HG02763 (cell line): ENCODE results near the gene GRWD1.
"Not testable (repeated sequence)": the region's sequence is repeated elsewhere in the genome, so short reads cannot be mapped to it uniquely, and the experiment has no call there.

Experiments
- ATAC-seq: cut with Tn5 transposase; IDR thresholded peaks from one replicate; pipeline ENCODE4 v1.9.1; 2021; ENCODE audit warnings: mild to moderate bottlenecking, moderate library complexity; ENCODE audit not compliant: unreplicated experiment

The GRWD1 gene

GRCh38 chr19:48478339-48479256 is 32.8 kb downstream of the GRWD1 start:
- ATAC-seq = no peak

DNA sequence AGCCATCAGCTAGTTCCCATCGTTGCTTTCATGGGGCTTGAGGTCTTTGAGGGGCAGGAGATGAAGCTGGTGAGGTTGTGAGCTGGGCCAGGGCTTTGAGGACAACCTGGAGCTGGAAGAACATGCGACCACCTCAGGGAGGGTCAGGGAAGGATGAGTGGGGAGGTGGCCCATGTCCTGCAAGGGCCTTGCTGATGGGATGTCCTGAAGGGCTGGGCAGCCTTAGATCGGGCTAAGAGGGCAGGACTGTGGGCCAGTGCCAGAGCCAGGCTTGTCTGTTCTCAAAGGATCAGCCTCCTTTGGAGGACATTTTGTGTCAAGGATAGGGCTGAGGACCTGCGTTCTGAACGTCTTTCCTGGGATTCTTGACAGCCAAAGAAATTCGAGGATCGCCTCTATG is 33.9 kb downstream of the GRWD1 start:
- ATAC-seq = no peak

DNA sequence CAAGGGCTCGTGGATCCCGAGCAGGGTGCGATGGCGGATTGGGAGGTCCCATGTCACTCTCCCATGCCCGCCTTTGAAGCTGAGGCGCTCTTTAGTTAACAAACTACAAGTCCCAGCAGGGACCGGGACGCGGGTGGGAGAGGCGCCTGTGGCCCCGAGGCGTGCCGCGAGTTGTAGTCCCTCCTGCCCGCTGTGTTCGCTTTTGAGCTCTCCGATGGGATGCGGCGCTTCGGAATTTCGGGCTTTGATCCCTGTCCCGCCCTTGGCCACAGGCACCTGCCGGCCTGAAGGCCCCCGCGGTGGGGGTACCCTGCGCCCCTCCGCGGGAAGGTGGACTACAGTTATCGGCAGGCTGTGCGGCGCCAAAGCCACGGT is 34.4 kb downstream of the GRWD1 start:
- ATAC-seq = no peak

- ATAC-seq = no peak
These were observed 35.0 kb downstream of the GRWD1 start for GRCh38 chr19:48480558-48481500.

DNA sequence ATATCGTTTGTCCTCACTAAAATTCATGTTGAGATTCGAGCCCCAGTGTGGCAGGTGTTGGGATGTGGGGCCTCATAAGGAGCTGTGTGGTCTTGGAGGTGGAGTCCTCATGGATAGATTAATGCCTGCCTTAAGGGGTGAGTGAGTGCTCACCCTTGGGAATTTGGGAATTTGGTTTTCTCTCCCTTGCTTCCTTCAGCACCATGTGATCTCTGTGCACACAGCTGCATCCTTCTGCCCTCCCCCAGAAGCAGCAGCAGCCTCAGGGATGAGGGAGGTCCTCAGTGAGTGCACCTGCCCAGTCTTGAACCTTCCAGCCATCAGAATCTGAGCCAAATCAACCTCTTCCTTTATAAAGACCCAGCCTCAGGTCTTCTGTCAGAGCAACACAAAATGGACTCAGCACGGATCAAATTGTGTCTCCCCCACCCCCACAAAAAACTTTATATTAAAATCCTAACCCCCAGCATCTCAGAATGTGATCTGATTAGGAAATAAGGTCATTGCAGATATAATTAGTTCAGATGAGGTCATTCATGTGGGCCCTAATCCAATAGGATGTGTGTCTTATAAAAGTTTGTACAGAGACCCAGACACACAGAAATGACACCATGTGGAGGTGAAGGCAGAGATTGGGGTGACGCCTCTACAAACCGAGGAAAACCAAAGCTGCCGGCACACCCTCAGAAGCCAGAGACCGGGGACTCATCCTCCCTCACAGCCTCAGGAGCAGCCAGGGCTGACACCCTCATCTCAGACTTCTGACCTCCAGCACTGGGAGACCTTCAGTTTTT is 36.3 kb downstream of the GRWD1 start:
- no peak for ATAC-seq

GRCh38 chr19:48483301-48483700 is 37.5 kb downstream of the GRWD1 start:
- ATAC-seq = no peak

DNA sequence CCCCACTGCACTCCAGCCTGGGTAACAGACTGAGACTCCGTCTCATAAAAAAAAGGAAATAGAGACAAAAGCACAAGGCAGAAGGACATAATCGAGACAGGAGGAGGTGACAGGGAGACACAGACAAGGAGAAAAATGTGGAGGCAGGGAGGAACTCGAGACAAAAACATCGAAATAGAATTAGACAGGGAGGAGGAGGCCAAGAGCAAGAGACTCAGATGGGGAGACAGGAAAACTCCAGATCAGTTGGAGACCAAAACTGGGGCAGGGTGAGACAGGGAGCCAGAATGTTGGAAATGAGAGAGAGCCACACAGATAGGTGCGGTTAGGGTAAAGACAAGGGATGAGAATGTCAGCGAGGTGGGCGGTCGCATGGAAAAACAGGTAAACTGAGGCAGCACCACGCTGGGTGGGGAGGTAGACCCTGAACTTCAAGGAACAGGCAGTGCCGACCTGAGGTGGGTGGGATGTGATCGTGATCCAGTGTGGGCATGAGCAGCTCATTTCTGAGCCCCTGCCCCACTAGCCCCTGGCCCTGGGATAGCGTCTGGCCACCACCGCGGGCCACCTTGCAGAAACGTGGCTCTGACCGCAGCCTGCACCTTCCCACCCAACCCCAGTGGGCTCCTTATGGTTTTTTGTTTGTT is 38.6 kb downstream of the GRWD1 start:
- no peak for ATAC-seq

DNA sequence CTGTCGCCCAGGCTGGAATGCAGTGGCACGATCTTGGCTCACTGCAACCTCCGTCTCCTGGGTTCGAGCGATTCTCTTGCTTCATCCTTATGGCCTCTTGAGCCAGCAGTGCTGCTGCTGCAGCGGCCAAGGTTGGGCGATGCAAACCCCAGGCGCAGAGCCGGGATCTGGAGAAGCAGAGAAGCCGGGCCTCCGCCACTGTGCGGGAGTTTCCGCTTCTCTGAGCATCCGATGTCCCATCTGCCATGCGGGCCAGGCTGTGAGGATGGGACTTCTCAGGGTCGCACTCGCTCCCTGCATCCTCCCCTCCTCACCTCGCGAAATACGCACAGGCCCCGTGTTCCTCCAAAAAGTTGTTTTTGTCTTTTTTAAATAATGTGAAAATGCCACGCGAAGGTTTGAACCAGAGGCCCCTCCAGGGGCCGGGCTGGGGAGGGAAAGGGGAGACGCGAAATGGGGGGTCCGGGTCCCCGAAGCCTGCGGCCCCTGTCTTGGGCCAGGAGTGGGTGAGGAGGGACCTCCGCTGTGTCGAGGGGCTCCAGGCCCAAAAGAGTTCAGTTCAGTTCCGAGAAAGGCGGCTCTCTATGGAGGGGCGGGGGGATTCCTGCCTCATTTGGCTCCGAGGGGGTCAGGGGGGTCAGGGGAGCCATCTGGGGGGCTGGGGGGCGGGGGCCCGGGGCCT is 39.3 kb downstream of the GRWD1 start:
- ATAC-seq = no peak

DNA sequence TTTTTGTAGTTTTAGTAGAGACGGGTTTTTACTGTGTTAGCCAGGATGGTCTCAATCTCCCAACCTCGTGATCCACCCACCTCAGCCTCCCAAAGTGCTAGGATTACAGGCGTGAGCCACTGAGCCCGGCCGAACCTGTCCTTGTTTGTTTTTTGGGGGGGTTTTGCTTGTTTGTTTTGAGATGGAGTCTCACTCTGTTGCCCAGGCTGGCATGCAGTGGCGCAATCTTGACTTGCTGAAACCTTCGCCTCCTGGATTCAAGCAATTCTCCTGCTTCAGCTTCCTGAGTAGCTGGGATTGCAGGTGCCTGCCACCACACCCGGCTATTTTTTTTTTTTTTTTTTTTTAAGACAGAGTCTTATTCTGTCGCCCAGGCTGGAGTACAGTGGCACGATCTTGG is 40.9 kb downstream of the GRWD1 start:
- not testable (repeated sequence) for ATAC-seq

DNA sequence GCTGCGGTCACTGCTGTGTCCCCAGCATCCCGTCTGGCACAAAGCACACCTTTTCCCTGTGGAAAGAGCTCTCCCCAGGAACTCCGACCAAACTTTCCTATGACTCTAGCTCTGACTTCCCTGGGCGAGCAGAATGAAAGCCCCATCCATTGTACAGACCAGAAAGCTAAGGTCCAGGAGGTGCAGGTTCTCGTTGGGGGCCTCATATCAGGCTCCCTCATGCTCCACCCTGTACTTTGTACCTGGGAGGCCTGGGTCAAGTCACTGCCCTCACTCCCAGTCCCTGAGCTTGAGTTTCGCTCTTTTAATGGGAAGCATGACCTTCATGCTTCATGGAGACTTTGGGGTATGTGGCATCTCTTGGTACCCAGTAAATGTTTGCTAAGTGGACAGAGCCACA is 41.8 kb downstream of the GRWD1 start:
- no peak for ATAC-seq

DNA sequence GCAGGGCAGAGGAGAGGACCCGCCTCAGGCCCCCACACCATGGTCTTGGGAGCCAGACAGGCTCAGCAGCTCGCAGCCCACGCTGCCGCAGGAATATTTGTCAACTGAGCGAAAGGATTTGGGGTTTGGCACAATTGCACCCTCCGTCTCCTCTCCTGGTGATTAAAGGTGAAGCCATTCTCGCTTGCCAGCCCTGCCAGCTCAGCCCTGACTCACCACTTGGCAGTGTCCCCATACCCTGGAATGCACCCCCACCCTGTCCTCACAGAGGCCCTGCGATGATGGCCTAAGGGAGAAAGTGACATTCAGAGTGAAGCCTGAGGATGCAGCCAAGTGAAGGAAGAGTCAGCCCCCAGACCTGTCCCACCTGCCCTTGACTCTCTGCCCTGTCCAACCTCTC is 42.2 kb downstream of the GRWD1 start:
- no peak for ATAC-seq

DNA sequence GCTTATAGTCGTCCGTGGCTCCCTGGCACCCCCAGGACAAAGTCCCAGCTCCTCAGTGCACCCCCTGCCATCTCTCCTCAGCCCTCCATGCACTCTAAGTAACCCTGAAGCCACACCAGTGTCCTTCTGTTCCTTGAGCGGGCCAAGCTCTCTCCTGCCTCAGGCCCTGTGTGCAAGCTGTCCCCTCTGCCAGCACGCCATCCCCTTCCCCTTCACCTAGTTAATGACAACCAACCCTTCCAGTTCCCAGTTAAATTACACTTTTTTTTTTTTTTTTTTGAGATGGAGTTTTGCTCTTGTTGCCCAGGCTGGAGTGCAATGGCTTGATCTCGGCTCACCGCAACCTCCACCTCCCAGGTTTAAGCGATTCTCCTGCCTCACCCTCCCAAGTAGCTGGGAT is 42.7 kb downstream of the GRWD1 start:
- not testable (repeated sequence) for ATAC-seq

DNA sequence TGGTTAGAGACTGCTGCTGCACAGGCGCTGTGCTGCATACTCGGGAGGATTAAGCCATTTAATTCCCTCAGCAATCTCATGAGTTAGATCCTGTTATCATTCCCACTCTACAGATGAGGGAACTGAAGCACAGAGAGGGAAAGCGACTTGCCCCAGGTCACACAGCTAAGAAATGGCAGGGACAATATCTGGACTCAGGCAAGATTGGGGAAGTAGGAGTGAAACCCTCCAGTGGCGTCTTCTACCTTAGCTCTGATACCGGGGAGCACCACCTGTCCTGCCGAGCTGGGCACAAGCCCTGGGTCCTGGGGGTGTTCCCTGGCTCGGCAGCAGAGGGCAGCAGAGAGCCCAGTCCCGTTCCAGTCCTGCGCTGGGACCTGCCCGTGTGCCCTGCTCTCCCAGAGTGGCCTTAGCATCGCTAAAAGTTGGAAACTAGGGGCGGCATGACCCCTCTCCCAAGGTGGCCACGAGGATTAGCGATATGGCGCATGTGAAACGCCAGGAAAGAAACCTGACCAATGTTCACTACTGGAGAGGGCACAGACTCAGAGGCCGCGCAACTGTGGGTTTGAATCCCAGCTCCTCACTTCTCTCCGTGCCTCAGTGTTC is 43.9 kb downstream of the GRWD1 start:
- ATAC-seq = peak; percentile 28

GRCh38 chr19:48490981-48491792 is 45.4 kb downstream of the GRWD1 start:
- ATAC-seq = no peak

DNA sequence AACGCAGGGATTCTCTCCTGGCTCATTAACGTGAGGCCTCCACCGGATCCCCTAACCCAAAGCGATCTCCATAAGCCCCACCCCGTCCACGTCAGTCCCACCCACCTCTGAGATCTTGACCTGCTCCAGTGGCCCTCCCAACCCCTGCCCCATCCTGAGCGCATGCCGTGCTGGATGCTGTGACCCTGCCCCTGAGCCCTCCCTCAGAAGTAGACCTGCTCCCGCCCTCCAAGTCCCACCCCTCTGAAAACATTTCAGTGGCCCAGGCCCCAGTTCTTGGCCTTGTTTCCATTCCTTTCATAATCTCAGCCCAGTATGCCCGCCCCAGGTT is 46.0 kb downstream of the GRWD1 start:
- no peak for ATAC-seq

- ATAC-seq = peak; percentile 70
These were observed 47.3 kb downstream of the GRWD1 start for GRCh38 chr19:48492925-48493717.

- no peak for ATAC-seq
These were observed 48.1 kb downstream of the GRWD1 start for GRCh38 chr19:48493718-48494401.
